Midbrain (tissue), 1 donor: ENCODE results near the gene MLST8.
"Not testable (repeated sequence)": the region's sequence is repeated elsewhere in the genome, so short reads cannot be mapped to it uniquely, and the experiment has no call there.

ENCODE experiments used
- DNase-seq: peaks from one replicate; lab custom pipeline; 2025; lab: John Stamatoyannopoulos, UW

The MLST8 gene

GRCh38 chr16:2190659-2191445 lies 14.4 kb upstream of the MLST8 start:
- DNase-seq: peak; percentile 27

DNA sequence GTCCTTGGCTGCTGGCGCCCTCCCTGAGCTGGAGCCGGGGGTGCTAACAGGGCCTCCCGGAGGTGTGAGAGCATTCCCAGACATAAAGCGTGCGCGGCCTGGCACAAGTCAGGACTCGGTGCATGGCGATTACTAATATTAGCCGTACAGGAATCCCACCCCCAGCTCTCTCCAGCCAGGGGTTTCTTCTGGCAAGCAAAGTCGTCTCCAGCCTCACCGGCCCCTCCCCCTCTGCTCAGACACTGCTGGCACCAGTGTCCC lies 13.9 kb upstream of the MLST8 start:
- DNase-seq: no peak

DNA sequence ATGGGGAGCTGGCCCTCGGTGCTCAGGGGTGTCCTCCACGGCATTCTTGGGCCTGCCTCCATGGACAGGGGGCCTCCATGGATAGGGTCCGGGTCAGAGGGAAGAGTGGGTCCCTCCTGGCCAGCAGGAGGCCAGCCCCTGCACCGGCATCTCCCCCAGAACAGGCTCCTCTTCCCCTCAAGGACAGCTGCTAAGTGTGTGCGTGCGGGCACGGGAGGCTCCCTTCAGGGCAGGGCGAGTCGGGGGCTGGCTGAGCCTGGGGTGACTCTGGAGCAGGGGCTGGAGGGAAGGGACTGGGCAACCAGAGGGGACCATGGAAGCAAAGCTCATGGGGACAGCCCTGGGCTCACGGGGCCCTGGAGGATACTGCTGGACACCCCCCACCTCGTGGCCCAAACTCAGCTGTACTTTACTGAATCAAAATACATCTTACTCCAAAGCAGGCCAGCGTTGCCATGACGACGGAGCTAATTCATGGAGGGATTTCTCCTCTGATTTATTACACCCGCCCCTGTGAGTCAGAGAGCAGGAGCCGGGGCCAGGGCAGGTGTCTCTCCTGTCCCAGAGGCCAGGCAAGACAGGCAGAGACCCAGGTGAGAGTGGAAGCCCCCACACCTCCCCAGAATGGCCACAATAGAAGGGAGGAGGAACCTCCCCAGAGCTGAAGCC lies 11.0 kb upstream of the MLST8 start:
- DNase-seq: no peak

DNA sequence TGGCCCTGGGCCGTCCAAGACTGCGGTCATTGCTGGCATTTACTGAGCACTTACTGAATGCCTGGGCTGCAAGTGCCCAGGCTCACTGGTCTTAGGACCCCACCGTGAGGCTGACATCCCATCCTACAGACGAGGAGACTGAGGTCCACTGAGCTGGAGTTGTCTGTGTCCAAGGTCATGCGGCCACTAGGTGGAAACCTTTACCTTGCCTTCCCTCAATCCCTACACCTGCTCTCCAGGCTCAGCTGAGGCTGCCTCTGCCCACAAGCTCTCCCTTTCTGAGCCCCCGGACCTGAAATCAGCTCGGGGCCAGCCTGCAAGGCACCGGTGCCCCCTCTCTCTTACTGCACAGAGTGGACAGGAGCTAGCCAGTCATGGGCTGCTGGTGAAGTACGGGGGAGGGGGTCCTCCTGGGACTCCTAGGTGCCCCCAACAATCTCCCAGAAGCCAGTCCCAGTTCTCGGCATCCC lies 10.4 kb upstream of the MLST8 start:
- DNase-seq: no peak

DNA sequence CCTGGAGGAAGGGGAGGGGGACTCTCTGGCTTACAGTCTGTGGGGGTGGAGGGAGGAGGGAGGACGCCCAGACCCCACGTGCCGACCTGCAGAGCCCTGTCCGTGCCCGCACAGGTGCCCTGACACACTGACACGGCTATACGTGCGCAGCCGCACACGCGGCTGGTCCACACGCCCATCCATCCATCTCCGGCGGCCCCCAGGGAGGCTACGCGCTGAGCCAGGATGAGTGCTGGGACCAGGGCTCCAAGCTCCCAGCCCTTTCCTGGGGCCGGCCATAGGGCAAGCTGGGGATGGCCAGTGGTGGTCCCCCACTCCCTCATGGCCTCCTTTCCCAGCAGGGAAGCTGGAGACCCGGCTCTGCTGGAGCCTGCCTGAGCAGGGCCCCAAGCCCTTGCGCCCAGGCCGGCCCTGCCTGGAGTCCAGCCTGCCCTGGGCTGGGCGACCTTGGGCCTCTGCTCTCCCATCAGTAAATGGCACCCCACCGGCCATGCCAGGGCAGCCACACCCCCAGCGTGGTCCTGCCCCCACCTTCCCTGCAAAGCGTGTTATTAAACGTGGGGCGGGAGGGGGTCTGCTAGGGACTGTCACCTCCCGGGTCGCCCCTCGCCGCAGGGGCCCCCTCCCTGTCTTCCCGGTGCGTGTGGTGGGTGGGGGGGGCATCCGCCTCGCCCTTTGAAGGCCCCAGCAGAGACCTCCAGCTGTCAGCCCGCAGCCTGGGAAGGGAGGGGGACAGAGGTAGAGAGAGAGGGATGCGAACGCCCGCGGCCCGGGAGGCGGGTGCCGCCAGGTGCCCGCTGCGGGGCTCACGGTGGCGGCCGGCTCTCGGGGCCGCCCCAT lies 9.7 kb upstream of the MLST8 start:
- DNase-seq: no peak

- DNase-seq: no peak
Measured at GRCh38 chr16:2196162-2196980, 8.9 kb upstream of the MLST8 start, which contains the start of gene CASKIN1. Gene CASKIN1 (minus strand): TSS chr16:2196605. CDS start chr16:2196432, 173 bp downstream.

DNA sequence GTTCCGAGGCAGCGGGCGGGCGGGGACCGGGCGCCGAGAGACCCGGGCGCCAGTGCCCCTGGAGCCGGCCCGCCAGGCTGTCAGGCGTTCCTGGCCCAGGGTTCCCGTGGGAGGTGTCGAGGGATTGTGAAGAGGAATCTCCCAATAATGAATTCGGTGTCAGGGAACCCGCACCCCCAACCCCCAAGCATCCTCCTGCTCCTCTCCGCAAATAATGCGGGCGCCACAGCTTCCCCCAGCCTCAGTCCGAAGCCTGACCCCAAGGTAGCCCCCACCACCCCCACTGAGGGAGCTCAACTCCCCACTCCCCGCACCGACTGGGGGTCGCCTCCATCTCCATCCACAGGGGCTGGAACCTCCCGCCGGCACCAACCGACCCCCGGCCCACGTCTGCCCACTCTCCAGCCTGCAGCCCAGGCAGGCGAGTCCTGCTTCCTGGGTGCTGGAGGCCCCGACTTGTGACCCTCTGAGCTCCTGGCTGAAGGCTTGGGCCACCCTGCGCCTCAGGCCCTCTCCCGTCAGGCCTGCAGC lies 8.2 kb upstream of the MLST8 start:
- DNase-seq: no peak

DNA sequence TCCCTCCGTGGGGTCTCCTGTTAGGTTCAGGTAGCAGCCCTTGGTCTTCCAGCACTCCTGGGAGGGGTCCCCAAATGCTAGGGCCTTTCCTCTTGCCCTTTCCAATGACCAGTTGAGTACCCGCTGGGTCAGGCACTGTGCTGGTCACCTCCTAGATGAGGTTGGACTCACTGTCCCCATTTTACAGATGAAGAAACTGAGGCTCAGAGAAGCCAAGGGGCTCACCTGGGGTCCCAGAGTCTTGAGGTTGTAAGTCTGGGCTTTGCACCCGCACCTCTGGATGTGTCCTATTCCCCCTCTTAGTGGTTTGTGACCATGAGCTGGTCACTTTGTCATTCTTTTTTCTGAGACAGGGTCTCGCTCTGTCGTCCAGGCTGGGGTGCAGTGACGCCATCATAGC lies 7.5 kb upstream of the MLST8 start:
- no peak for DNase-seq

- no peak for DNase-seq
Measured at GRCh38 chr16:2198283-2198682, 7.0 kb upstream of the MLST8 start.

- no peak for DNase-seq
Measured at GRCh38 chr16:2199095-2199494, 6.2 kb upstream of the MLST8 start.

DNA sequence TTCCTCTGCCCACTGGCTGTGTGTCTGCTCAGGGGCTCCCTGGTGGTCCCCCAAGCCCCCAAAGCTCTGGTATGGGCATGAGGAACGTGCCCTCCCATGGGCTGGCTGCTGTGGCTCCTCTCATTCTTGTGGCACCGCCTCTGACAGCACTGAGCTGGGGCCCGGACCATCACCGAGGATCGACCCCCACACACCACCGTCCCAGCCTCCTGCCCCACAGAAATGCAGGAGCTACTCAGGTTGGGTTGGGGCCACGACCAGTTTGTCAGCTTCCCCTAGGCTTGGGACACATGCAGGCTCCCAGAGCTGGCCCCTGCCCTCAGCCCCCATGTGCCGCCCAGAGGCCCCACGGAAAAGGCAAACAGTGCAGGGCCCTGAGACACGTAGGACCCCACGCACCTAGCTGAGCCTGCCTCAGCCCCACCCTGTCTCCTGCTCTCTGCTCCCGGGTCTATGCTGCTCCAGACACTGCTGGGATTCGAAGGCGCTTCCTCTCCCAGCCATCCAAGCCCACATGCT lies 5.6 kb upstream of the MLST8 start:
- no peak for DNase-seq

DNA sequence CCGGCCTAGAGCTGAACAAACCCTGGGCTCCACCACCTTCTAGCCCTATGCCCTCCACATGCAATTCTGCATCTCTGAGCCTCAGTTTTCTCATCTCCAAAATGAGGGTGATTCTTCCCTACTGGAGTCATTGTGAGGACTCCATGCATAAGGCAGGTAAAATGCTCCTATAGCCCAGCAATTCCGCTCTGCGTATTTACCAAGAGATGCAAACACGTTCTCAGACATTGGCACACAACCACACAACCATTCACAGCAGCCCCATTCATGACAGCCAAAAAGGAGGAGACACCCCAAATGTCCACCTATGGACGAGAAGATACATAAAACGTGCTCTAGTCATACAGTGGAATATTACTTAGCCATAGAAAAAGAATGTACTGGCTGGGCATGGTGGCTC lies 4.9 kb upstream of the MLST8 start:
- no peak for DNase-seq

DNA sequence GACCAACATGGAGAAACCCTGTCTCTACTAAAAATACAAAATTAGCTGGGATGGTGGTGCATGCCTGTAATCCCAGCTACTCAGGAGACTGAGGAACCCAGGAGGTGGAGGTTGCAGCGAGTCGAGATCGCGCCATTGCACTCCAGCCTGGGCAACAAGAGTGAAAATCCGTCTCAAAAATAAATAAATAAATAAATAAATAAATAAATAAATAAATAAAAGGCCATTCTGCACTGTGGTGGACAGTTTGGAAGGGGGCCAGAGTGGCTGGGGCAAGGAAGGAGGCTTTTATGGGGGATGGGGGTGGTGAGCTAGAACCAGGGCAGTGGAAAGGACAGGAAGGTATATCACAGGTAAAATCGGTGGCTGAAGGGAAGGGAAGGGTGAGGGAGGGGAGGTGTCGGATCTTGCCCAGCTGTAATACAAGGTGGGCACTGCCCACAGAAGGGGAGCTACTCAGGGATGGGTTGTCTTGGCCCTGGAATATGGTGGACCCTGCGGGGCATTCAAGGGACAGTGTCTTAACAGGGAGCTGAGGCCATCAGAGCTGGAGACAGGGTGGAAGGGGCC lies 2.0 kb upstream of the MLST8 start:
- DNase-seq: not testable (repeated sequence)

GRCh38 chr16:2204416-2205103 lies 694 bp upstream of the MLST8 start:
- DNase-seq: no peak

DNA sequence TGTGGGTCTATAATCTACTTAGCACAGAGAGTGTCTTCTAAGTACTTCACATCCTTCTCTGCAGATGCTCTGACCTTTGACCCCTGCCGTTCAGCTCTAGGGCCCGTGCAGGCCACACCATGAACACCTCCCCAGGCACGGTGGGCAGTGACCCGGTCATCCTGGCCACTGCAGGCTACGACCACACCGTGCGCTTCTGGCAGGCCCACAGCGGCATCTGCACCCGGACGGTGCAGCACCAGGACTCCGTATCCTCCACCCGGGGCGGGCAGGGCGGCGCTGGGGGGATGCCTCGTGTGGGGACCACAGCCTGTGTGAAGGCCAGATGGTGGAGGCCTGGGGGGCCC lies 686 bp downstream of the MLST8 start:
- no peak for DNase-seq

- DNase-seq: no peak
Measured at GRCh38 chr16:2206420-2206779, 1.1 kb downstream of the MLST8 start.

- no peak for DNase-seq
Measured at GRCh38 chr16:2206780-2207433, 1.7 kb downstream of the MLST8 start.

GRCh38 chr16:2207872-2208271 lies 2.6 kb downstream of the MLST8 start:
- DNase-seq: no peak

DNA sequence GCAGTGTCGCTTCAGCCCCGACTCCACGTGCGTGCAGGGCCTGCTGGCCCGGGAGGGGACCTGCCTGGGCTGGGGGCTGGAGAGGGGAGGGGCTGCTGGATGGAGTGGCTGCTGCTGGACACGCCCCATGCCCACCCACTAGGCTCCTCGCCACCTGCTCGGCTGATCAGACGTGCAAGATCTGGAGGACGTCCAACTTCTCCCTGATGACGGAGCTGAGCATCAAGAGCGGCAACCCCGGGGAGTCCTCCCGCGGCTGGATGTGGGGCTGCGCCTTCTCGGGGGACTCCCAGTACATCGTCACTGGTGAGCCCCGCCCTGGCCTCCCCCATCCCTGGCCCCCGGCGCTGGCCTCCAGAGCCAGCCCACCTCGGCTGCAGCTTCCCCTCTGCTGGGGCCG lies 3.1 kb downstream of the MLST8 start:
- no peak for DNase-seq

DNA sequence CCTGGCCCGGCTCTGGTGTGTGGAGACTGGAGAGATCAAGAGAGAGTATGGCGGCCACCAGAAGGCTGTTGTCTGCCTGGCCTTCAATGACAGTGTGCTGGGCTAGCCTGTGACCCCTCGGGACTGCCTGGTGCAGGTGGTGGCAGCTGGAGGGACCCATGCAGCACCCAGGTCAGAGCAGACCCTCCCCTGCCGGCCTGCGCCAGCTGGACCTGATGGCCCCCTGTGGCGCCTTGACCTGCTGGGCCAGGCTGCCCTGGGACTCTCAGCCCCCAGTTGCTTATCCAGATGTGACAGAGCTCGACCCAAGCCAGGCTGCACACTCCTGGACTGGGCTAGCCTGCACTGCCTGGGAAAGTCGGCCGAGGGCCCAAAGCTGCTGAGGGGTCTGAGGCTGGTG lies 3.5 kb downstream of the MLST8 start:
- no peak for DNase-seq
